SU-DHL-6 (cell line): ENCODE results near the gene EN2.

ENCODE experiments used
- H2AFZ ChIP-seq: fragments of 200-600 bp; sonication (generic); 2 replicates; pipeline ENCODE4 v1.6.1; 2014; ENCODE audit warnings: low read depth, mild to moderate bottlenecking, moderate library complexity, mixed read lengths, antibody characterized with exemption, low read length; ENCODE audit not compliant: severe bottlenecking
- H3F3A ChIP-seq: fragments of 200-600 bp; shearing (Covaris generic); 2 replicates; pipeline ENCODE4 v1.6.0; 2016; ENCODE audit warnings: antibody characterized with exemption, mild to moderate bottlenecking; ENCODE audit not compliant: insufficient read depth
- H3K27ac ChIP-seq: fragments of 200-600 bp; sonication (generic); 2 replicates; pipeline ENCODE4 v1.5.1; 2016; ENCODE audit warnings: low read depth, mild to moderate bottlenecking, low read length, moderate library complexity, mixed read lengths
- H3K27me3 ChIP-seq: fragments of 200-600 bp; sonication (generic), shearing (Covaris generic); 2 replicates; pipeline ENCODE4 v1.6.0; 2014; ENCODE audit warnings: mild to moderate bottlenecking, low read length
- H3K36me3 ChIP-seq: fragments of 200-600 bp; sonication (generic); 2 replicates; pipeline ENCODE4 v1.6.1; 2014; ENCODE audit warnings: mild to moderate bottlenecking, low read length, mixed read lengths
- H3K4me2 ChIP-seq: fragments of 300-600, 200-600 bp; shearing (Covaris generic), sonication (generic); 2 replicates; pipeline ENCODE4 v1.6.0; 2014; ENCODE audit warnings: low read length, low read depth, mild to moderate bottlenecking; ENCODE audit not compliant: poor library complexity, severe bottlenecking
- H3K4me3 ChIP-seq: fragments of 200-600 bp; sonication (generic); 2 replicates; pipeline ENCODE4 v1.5.1; 2014; ENCODE audit warnings: antibody characterized with exemption, low read length, mild to moderate bottlenecking, mixed read lengths; ENCODE audit not compliant: insufficient read depth, poor library complexity, severe bottlenecking
- H3K79me2 ChIP-seq: fragments of 200-600 bp; sonication (generic); 2 replicates; pipeline ENCODE4 v1.6.1; 2014; ENCODE audit warnings: mild to moderate bottlenecking, low read length, moderate library complexity; ENCODE audit not compliant: insufficient read depth
- H3K9ac ChIP-seq: fragments of 200-600 bp; sonication (generic); 2 replicates; pipeline ENCODE4 v1.7.0; 2014; ENCODE audit warnings: mild to moderate bottlenecking, low read length
- H3K9me2 ChIP-seq: fragments of 200-600 bp; sonication (generic); replicated peaks from 2 replicates; pipeline ENCODE4 v1.6.1; 2014; ENCODE audit warnings: low read length; ENCODE audit not compliant: insufficient read depth
- H3K9me3 ChIP-seq: fragments of 200-600 bp; sonication (generic); 2 replicates; pipeline ENCODE4 v1.6.1; 2014; ENCODE audit warnings: low read length, mixed read lengths; ENCODE audit not compliant: insufficient read depth
- H4K20me1 ChIP-seq: fragments of 200-600 bp; sonication (generic); 2 replicates; pipeline ENCODE4 v1.6.1; 2014; ENCODE audit warnings: low read depth, mild to moderate bottlenecking, antibody characterized with exemption, low read length, moderate library complexity, mixed read lengths
- CTCF ChIP-seq: fragments of 200-600 bp; sonication (generic); IDR thresholded peaks from one replicate; pipeline ENCODE4 v1.5.1; 2017; ENCODE audit warnings: antibody characterized with exemption, mild to moderate bottlenecking, low read length, moderate library complexity; ENCODE audit not compliant: insufficient read depth, poor library complexity, severe bottlenecking
- EZH2phosphoT487 ChIP-seq: fragments of 200-600 bp; sonication (generic), shearing (Covaris generic); conservative IDR thresholded peaks from 2 replicates; pipeline ENCODE4 v1.6.1; 2018; ENCODE audit warnings: mild to moderate bottlenecking, antibody characterized with exemption, low read length, moderate library complexity, mixed read lengths

The EN2 gene

GRCh38 chr7:155464948-155465739 lies 7.2 kb downstream of the EN2 start:
- H3K4me2 ChIP-seq: no peak overlapping the region
- H4K20me1 ChIP-seq: no peaks in the 10 kb centered on the region
- no peaks in the 10 kb centered on the region for H3F3A ChIP-seq
- no peaks in the 10 kb centered on the region for H3K36me3 ChIP-seq
- no peak overlapping the region for H3K9ac ChIP-seq
- no peaks in the 10 kb centered on the region for H3K27me3 ChIP-seq
- no peak overlapping the region for H2AFZ ChIP-seq
- no peak overlapping the region for H3K27ac ChIP-seq
- no peak for TF ChIP-seq EZH2phosphoT487
- no peak for TF ChIP-seq CTCF
- H3K79me2 ChIP-seq: no peaks in the 10 kb centered on the region
- H3K9me3 ChIP-seq: no peaks in the 10 kb centered on the region
- no peak overlapping the region for H3K4me3 ChIP-seq
- H3K9me2 ChIP-seq: no peaks in the 10 kb centered on the region

- no peak overlapping the region for H3K4me3 ChIP-seq
- no peak overlapping the region for H3K9ac ChIP-seq
- no peaks in the 10 kb centered on the region for H3K27me3 ChIP-seq
- H3F3A ChIP-seq: no peaks in the 10 kb centered on the region
- H3K4me2 ChIP-seq: no peak overlapping the region
- no peaks in the 10 kb centered on the region for H3K36me3 ChIP-seq
- no peak overlapping the region for H3K27ac ChIP-seq
- H3K9me2 ChIP-seq: no peaks in the 10 kb centered on the region
- no peak for TF ChIP-seq CTCF
- TF ChIP-seq EZH2phosphoT487: no peak
- H4K20me1 ChIP-seq: no peaks in the 10 kb centered on the region
- H3K79me2 ChIP-seq: no peaks in the 10 kb centered on the region
- H2AFZ ChIP-seq: no peak overlapping the region
- no peaks in the 10 kb centered on the region for H3K9me3 ChIP-seq
Measured at GRCh38 chr7:155465761-155466141, 7.8 kb downstream of the EN2 start.

GRCh38 chr7:155466142-155466813 lies 8.3 kb downstream of the EN2 start:
- Histone ChIP-seq H3K27ac (no peak overlapping the region), H3F3A (no peaks in the 10 kb centered on the region), H3K4me2 (no peak overlapping the region), H4K20me1 (no peaks in the 10 kb centered on the region), H3K27me3 (no peaks in the 10 kb centered on the region), H3K9me3 (no peaks in the 10 kb centered on the region), H2AFZ (no peak overlapping the region), H3K79me2 (no peaks in the 10 kb centered on the region), H3K4me3 (no peak overlapping the region), H3K36me3 (no peaks in the 10 kb centered on the region), H3K9ac (no peak overlapping the region), H3K9me2 (no peaks in the 10 kb centered on the region)
- TF ChIP-seq CTCF (no peak), EZH2phosphoT487 (no peak)
